Measurements from ENCODE around the gene C16orf78.

The C16orf78 gene

GRCh38 chr16:49437344-49437743 lies 63.7 kb downstream of the C16orf78 start:
- no peak for DNase-seq

GRCh38 chr16:49439050-49439449 lies 65.4 kb downstream of the C16orf78 start:
- no peak for DNase-seq

GRCh38 chr16:49439676-49440075 lies 66.1 kb downstream of the C16orf78 start:
- no peak for DNase-seq

GRCh38 chr16:49440156-49441065 lies 66.8 kb downstream of the C16orf78 start:
- peak; percentile 24 for DNase-seq

- no peak for DNase-seq
These were observed 67.8 kb downstream of the C16orf78 start for GRCh38 chr16:49441366-49441780.

GRCh38 chr16:49442805-49443204 lies 69.2 kb downstream of the C16orf78 start:
- no peak for DNase-seq

- DNase-seq = peak; percentile 83
These were observed 70.0 kb downstream of the C16orf78 start for GRCh38 chr16:49443576-49443975.

GRCh38 chr16:49446805-49447204 lies 73.2 kb downstream of the C16orf78 start:
- no peak for DNase-seq

Data from NCI-H2171 (cell line).